ENCODE measurements around the gene HSP90AB1.

The HSP90AB1 gene

GRCh38 chr6:44216677-44217331 lies 30.1 kb upstream of the HSP90AB1 start, which contains the start of gene MYMX:
TSS of gene MYMX (plus strand) at chr6:44216926. CDS start at chr6:44217472, 546 bp downstream.
- H3K4me3 ChIP-seq (ENCODE audit: low read depth, low read length), result no peak within 1 kb of the TSS
- POLR2A ChIA-PET, result no interaction called here
- DNase-seq (ENCODE audit: low read depth, low spot score), result no peak
- no peak for TF ChIP-seq CTCF (IDR thresholded peaks at IDR 0.05; ENCODE audit: insufficient read depth, low read length, missing control alignments)
- CTCF ChIA-PET, result interaction anchor here (1.1 to 1.5 kb wide), 2 partner anchors 13 to 18 kb away, joined by 3 to 6 read pairs; no protein-coding TSS in a partner anchor

GRCh38 chr6:44217332-44218143 lies 29.4 kb upstream of the HSP90AB1 start:
- DNase-seq (ENCODE audit: low read depth, low spot score), result no peak
- POLR2A ChIA-PET, result no interaction called here
- TF ChIP-seq CTCF (IDR thresholded peaks at IDR 0.05; ENCODE audit: insufficient read depth, low read length, missing control alignments), result no peak
- CTCF ChIA-PET, result interaction anchor here (1.1 kb wide), 1 partner anchor 14 kb away, joined by 3 read pairs; no protein-coding TSS in a partner anchor
- no peak overlapping the region for H3K4me3 ChIP-seq (ENCODE audit: low read depth, low read length)

GRCh38 chr6:44219053-44219814 lies 27.7 kb upstream of the HSP90AB1 start:
- no peak for TF ChIP-seq CTCF (IDR thresholded peaks at IDR 0.05; ENCODE audit: insufficient read depth, low read length, missing control alignments)
- POLR2A ChIA-PET, result interaction anchor here (1.3 kb wide), 1 partner anchor 28 kb away, joined by 7 read pairs; the partner anchor contains the start of gene HSP90AB1
- CTCF ChIA-PET, result interaction anchor here (0.9 to 1.4 kb wide), 6 partner anchors 8 to 38 kb away, joined by 3 to 5 read pairs (median 3); partner anchors contain the start of gene SLC35B2
- peak overlapping the region; percentile 48 for H3K4me3 ChIP-seq (ENCODE audit: low read depth, low read length)
- no peak for DNase-seq (ENCODE audit: low read depth, low spot score)

GRCh38 chr6:44219815-44220784 lies 26.8 kb upstream of the HSP90AB1 start:
- no peak for DNase-seq (ENCODE audit: low read depth, low spot score)
- H3K4me3 ChIP-seq (ENCODE audit: low read depth, low read length), result no peak overlapping the region; the same call in 1 of the 2 replicates
- no peak for TF ChIP-seq CTCF (IDR thresholded peaks at IDR 0.05; ENCODE audit: insufficient read depth, low read length, missing control alignments)
- CTCF ChIA-PET, result interaction anchor here (1.0 to 1.7 kb wide), 6 partner anchors 14 to 59 kb away, joined by 3 to 5 read pairs (median 4); partner anchors contain the start of gene SLC35B2
- POLR2A ChIA-PET, result interaction anchor here (1.3 kb wide), 1 partner anchor 27 kb away, joined by 7 read pairs; the partner anchor contains the start of gene HSP90AB1

GRCh38 chr6:44220913-44221290 lies 26.0 kb upstream of the HSP90AB1 start:
- H3K4me3 ChIP-seq (ENCODE audit: low read depth, low read length), result no peak overlapping the region
- POLR2A ChIA-PET, result interaction anchor here (1.0 to 1.3 kb wide), 3 partner anchors 14 to 26 kb away, joined by 3 to 7 read pairs (median 3); partner anchors contain the start of gene HSP90AB1
- no peak for TF ChIP-seq CTCF (IDR thresholded peaks at IDR 0.05; ENCODE audit: insufficient read depth, low read length, missing control alignments)
- CTCF ChIA-PET, result interaction anchor here (0.6 to 8.2 kb wide), 10 partner anchors 8 to 123 kb away, joined by 3 to 175 read pairs (median 4); no protein-coding TSS in a partner anchor
- DNase-seq (ENCODE audit: low read depth, low spot score), result no peak

Data from AG04449 (cell line).